ENCODE measurements around the gene BNC2.

DNA sequence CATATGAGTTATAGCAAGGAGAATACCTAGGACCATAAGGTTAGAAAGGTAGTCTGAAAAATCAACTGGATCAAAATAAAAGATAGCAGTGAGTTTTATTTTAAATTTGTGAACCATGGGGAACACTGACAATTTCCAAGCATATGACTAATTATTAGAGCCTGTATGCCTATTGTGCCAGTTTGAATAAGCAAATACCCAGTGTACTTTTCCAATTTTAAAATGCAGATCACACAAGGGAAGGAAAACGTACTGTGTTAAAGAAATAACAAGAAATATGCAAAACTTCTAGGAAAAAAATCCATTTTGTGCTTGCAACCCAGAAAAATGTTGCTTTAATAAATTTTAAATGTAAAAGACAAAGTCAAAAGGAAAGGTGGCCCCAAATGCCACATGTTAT, 257.4 kb downstream of the BNC2 start:
- TF ChIP-seq CTCF (IDR thresholded peaks at IDR 0.05) (no peak), POLR2A (IDR thresholded peaks at IDR 0.05) (no peak)
